DOHH2 (cell line): ENCODE measurements around the gene ACTR5.

Experiments used
- EZH2phosphoT487 ChIP-seq: fragments of 200-600 bp; sonication (generic); IDR thresholded peaks from 2 replicates; pipeline ENCODE4 v1.6.1; 2017; ENCODE audit warnings: borderline replicate concordance, mild to moderate bottlenecking, antibody characterized with exemption, low read length, moderate library complexity, mixed read lengths
- TF ChIP-seq, protein P1 (sequence below): fragments of 200-600 bp; sonication (generic); IDR thresholded peaks from one replicate; pipeline ENCODE4 v1.5.1; 2014; ENCODE audit warnings: antibody characterized with exemption, mild to moderate bottlenecking, low read depth, low read length; ENCODE audit not compliant: poor library complexity, severe bottlenecking

DNA sequence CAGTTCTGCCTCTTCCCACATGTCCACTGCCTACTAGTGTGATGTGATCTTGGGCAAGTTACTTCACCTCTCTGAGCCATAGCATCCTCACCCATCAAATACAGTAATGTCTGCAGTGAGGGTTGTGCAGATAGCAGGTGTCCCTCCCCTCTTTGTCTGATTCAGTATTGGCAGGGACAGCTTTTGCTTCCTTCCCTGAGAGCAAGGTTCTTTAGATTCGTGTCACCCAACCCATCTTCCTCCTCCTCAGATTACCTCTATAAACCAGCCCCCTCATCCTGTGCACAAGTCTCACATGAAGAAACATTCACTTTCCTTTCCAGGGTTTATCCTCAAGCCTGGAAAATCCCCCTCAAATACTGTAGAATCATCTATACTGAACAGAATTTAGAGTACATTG is 15.4 kb downstream of the ACTR5 start:
- TF ChIP-seq, protein P1, sequence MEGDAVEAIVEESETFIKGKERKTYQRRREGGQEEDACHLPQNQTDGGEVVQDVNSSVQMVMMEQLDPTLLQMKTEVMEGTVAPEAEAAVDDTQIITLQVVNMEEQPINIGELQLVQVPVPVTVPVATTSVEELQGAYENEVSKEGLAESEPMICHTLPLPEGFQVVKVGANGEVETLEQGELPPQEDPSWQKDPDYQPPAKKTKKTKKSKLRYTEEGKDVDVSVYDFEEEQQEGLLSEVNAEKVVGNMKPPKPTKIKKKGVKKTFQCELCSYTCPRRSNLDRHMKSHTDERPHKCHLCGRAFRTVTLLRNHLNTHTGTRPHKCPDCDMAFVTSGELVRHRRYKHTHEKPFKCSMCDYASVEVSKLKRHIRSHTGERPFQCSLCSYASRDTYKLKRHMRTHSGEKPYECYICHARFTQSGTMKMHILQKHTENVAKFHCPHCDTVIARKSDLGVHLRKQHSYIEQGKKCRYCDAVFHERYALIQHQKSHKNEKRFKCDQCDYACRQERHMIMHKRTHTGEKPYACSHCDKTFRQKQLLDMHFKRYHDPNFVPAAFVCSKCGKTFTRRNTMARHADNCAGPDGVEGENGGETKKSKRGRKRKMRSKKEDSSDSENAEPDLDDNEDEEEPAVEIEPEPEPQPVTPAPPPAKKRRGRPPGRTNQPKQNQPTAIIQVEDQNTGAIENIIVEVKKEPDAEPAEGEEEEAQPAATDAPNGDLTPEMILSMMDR = no peak
- no peak for TF ChIP-seq EZH2phosphoT487
